HG03066 (cell line): ENCODE measurements around the gene CEACAM3.
"Not testable (repeated sequence)": the region's sequence is repeated elsewhere in the genome, so short reads cannot be mapped to it uniquely, and the experiment has no call there.

Source experiments
- ATAC-seq: cut with Tn5 transposase; IDR thresholded peaks from one replicate; pipeline ENCODE4 v1.9.1; 2021; ENCODE audit warnings: low read depth; ENCODE audit not compliant: unreplicated experiment

CEACAM3 gene

GRCh38 chr19:41796362-41796761, at the start of gene CEACAM3:
Gene CEACAM3 (plus strand): TSS chr19:41796587. CDS start chr19:41796678, 91 bp downstream.
- no peak for ATAC-seq

- no peak for ATAC-seq
Observed at GRCh38 chr19:41746593-41747227, 49.7 kb upstream of the CEACAM3 start.

- no peak for ATAC-seq
Observed at GRCh38 chr19:41748012-41748411, 48.4 kb upstream of the CEACAM3 start.

GRCh38 chr19:41750248-41751134, 45.9 kb upstream of the CEACAM3 start:
- not testable (repeated sequence) for ATAC-seq

- ATAC-seq, result no peak
Observed at GRCh38 chr19:41753159-41753558, 43.2 kb upstream of the CEACAM3 start.

- no peak for ATAC-seq
Observed at GRCh38 chr19:41753936-41754529, 42.4 kb upstream of the CEACAM3 start.

GRCh38 chr19:41755328-41755913, 41.0 kb upstream of the CEACAM3 start, which contains the start of gene CEACAM6:
Gene CEACAM6 (plus strand): TSS chr19:41755530. CDS start chr19:41755639, 109 bp downstream.
- ATAC-seq, result no peak

- ATAC-seq, result no peak
Observed at GRCh38 chr19:41758846-41759245, 37.5 kb upstream of the CEACAM3 start.

- no peak for ATAC-seq
Observed at GRCh38 chr19:41767115-41767514, 29.3 kb upstream of the CEACAM3 start.

- not testable (repeated sequence) for ATAC-seq
Observed at GRCh38 chr19:41768105-41768504, 28.3 kb upstream of the CEACAM3 start.

- ATAC-seq, result no peak
Observed at GRCh38 chr19:41769608-41770007, 26.8 kb upstream of the CEACAM3 start.

- ATAC-seq, result no peak
Observed at GRCh38 chr19:41771410-41771809, 25.0 kb upstream of the CEACAM3 start.

GRCh38 chr19:41774515-41774980, 21.8 kb upstream of the CEACAM3 start:
- no peak for ATAC-seq

GRCh38 chr19:41776700-41777099, 19.7 kb upstream of the CEACAM3 start:
- ATAC-seq, result no peak

GRCh38 chr19:41783612-41784011, 12.8 kb upstream of the CEACAM3 start:
- ATAC-seq, result no peak

GRCh38 chr19:41784312-41784711, 12.1 kb upstream of the CEACAM3 start:
- no peak for ATAC-seq

- ATAC-seq, result no peak
Observed at GRCh38 chr19:41784743-41785142, 11.6 kb upstream of the CEACAM3 start.

- no peak for ATAC-seq
Observed at GRCh38 chr19:41785653-41786052, 10.7 kb upstream of the CEACAM3 start.

- no peak for ATAC-seq
Observed at GRCh38 chr19:41787055-41787454, 9.3 kb upstream of the CEACAM3 start.

GRCh38 chr19:41788518-41788917, 7.9 kb upstream of the CEACAM3 start:
- not testable (repeated sequence) for ATAC-seq

GRCh38 chr19:41789053-41789452, 7.3 kb upstream of the CEACAM3 start:
- ATAC-seq, result not testable (repeated sequence)
